GM03348 (cell line): ENCODE results near the gene NGEF.
"Not testable (repeated sequence)": the region's sequence is repeated elsewhere in the genome, so short reads cannot be mapped to it uniquely, and the experiment has no call there.

ENCODE experiments used
- DNase-seq: peaks from one replicate; pipeline ENCODE4 v3.0.0; 2012; ENCODE audit warnings: low spot score

Gene NGEF

GRCh38 chr2:232871835-232872736 lies 141.0 kb downstream of the NGEF start:
- no peak for DNase-seq

- DNase-seq, result no peak
These were observed 141.6 kb downstream of the NGEF start for GRCh38 chr2:232871418-232871834.

DNA sequence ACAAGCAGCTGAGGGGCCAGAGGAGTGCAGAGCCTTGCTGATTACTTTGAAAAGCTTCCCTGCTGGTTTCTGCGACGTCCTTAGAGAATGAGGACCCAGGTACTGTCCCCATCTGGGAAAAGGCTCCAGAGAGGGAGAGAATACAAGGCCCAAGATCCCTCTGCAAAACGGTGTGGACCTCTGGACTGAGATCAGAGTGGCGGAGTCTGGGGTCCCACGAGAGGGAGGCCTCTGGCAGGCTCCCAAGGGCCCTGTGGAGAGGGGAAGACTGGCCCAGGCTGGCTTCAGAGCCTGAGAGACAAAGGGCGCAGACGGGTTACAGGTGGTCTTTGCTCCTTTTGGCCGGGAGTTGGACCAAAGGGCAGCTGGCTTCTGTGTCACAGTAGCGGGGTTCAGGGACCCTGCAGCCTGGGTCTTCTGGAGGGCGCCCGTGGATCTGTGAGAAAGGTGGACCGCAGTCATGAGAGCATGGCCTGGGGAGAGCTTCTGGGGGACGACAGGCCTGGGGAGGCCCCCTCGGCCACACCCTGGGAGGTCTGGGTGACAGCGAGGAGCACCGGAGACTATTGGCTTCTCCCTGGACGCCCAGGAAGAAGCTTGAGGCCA lies 142.2 kb downstream of the NGEF start:
- DNase-seq, result no peak

DNA sequence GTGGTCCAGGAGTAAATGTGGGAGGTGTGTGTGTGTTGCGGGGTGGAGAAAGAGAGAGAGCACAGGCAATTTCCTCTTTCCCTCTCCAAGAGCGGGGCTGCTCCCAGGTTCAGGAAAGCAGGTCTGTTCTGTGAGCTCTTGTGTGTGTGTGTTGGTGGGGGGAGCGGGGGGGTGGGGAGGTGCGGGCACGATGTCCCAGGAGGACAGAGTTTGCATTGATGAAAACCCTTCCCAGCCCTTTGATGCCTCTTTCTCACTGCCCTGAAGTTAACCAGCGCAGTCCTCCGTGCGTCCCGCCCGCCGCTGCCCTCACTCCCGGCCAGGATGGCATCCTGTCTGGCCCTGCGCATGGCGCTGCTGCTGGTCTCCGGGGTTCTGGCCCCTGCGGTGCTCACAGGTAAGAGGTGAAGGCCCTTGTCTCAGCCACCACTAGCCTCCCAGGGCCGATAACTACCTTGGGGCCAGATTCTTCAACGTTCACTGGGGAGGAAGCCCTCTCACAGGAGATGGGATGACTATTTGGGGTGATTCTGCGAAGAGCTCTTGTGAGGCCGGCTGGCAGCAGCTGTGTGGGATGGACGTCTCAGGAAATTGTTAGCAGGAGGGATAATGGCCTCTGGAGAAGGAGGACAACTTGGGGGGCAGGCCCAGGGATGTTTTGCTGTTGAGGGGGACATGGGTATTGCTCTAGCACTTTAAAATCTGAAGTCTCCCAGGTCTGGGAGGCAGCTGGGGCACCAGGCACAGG lies 142.9 kb downstream of the NGEF start, which contains the start of gene SNORC:
TSS of gene SNORC (plus strand) at position 247 of the 748 bp plus-strand sequence. CDS start at position 325, 78 bp downstream.
- DNase-seq, result no peak

DNA sequence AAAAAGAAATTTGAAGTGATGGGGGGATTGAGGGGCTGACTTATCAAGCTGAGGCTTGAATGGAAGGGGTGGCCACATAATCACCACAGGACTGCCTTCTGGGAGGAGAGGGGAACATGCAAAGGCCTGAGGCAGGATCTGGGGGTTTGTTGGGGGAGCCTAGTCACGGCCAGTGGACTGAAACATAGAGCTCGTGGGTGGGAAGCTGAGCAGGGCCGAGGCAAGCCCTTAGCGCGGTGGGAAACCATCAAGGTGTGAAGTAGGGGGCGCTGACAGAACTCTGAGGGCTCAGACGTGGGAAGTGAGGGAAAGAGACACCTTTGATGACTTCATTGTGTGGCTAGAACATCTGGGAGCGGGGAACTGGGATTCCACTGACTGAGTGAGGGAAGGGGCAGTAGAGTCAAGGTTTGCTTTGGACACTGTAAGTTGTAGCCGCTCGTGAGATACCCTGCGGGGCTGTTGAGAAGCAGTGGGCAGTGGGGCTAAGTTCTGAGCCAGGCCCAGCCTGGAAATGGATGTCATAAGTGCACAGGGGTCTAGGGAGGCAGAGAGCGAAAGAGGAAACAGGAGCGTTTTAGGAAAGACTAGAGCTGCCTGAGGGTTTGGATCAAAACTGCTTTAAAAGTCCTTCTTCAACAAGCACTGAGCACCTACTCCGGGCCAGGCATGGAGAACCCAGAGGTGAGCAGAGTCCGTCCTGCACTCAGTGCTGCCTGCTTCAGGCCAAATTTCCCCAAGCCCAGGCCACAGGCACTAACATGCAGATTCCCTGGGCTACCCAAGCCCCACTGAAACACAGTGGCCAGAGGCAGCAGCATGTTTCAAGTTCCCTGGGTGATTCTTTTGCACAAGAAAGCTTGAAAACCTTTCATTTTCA lies 143.7 kb downstream of the NGEF start:
- no peak for DNase-seq

DNA sequence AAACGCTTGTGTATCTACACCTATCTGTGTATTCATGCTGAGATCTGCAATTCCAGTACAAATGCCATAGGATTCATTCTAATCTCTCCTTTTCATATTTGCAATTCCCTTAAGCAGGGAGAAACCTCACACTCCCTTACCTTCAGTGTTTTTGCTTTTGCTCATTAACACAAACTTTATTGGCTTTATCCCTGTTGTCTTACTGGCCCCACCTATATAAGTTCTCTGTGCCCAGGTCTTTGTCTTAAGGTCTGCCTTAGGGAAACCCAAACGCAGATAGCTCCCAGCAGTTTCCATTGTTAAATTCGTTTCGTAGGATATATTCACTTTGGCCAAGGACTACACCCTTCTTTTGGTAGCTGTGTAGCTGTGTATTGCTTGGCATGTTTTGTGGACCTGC lies 147.0 kb downstream of the NGEF start:
- no peak for DNase-seq

GRCh38 chr2:232865165-232865564 lies 147.9 kb downstream of the NGEF start:
- no peak for DNase-seq

GRCh38 chr2:232863996-232864395 lies 149.1 kb downstream of the NGEF start:
- no peak for DNase-seq

GRCh38 chr2:232861353-232861752 lies 151.7 kb downstream of the NGEF start:
- no peak for DNase-seq

DNA sequence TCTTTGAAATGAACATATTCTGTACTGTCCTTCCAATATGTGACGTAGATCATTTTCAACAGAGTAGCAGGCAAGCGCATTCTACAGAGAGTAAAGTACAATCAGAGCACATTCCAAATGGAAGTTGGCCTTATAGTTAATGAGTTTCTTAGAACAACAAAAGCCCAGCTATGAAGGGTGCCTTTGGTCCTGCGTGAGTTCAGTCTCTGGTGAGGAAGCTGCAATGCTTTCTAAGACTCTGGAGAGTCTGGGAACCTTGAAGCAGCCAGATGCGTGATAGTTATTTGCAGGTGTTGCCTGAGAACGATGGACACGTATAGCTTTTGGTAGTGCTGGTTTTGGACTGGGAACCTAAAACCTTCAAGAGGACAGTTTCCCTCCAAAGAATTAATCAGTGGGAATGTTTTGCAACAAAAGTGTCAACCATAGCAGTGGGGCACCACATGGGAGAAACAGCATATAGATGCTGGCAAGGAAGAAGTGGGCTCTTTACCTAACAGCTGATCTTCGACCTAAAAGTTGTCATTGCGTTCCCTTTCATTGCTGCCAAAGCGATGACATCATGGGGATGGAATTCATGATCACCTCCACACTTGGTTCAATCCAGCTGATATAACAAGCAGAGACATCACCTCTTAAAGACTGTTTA lies 152.3 kb downstream of the NGEF start:
- DNase-seq, result no peak

- no peak for DNase-seq
These were observed 153.6 kb downstream of the NGEF start for GRCh38 chr2:232859385-232859916.

DNA sequence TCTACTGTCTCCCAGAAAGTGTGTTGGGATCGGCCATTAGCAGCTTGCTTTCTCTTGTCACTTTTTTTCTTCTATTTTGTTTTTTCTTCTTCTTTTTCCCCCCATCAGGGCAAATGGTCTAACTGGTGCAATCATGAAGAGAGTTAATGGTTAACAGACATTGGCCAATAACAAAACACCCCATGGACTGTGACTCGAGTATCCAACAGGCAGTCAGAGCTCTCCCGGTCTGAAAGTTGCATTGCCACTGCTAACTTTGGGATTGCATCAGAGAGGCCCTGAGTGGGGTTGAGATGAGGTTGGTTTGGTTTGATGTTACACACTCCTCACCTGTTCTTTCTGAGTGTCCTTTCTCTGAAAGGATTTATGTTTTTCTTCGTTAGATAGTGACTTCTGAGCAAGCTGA lies 155.9 kb downstream of the NGEF start:
- DNase-seq, result no peak

DNA sequence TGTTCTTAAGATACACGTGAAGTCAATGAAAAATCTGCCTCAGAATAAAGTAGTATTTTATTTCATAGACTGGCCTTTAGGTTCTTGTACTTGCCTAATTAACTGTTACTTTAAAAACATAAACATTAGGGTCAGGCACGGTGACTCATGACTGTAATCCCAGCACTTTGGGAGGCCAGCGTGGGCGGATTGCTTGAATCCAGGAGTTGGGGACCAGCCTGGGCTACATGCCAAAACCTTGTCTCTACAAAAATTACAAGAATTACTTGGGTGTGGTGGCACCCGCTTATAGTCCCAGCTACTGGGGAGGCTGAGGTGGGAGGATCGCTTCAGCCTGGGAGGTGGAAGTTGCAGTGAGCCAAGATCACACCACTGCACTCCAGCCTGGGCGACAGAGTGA lies 159.0 kb downstream of the NGEF start:
- no peak for DNase-seq

DNA sequence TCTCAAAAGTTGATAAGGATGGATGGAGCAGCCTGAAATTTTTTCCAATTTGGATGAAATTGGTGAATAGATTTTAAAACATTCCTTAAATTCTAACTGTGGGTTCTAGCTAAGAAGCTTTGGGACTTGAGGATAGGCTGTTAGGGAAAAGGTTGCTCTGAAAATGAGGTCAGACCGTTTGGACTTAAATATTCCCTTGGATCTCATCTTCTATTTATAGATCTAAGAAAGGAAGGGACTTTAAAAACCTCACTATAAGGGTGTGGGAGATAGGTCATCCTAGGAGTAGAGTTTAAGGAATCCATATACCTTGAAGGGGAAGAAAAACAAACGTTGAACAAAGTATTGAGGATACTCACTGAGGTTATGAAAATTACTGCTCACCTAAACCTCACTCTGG lies 160.4 kb downstream of the NGEF start:
- no peak for DNase-seq

- DNase-seq, result not testable (repeated sequence)
These were observed 161.0 kb downstream of the NGEF start for GRCh38 chr2:232852081-232852480.

GRCh38 chr2:232850039-232850438 lies 163.0 kb downstream of the NGEF start:
- no peak for DNase-seq

DNA sequence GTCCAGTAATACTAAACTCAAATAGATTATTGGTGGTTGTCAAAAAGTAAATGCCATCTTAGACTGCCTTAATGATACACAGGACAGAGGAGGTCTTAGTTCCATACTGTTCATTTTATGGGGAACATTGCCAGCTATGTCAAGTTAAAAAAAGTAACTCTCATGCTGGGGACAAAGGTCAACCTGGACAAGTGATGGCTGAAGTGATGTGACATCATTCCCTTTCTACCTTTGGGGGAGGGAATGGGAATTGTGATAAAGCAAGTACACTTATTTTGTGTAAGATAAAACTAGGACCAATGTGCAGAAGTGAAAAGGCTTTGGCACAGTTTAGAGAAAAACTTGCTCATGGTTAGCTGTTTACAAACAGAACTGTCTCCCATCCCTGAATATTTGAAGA lies 167.0 kb downstream of the NGEF start:
- no peak for DNase-seq

- DNase-seq, result no peak
These were observed 169.2 kb downstream of the NGEF start for GRCh38 chr2:232843834-232844233.

GRCh38 chr2:232842689-232843088 lies 170.4 kb downstream of the NGEF start:
- no peak for DNase-seq

- DNase-seq, result no peak
These were observed 173.5 kb downstream of the NGEF start for GRCh38 chr2:232839411-232840079.
